ENCODE results near the gene ATM.

- TF ChIP-seq CTCF (IDR thresholded peaks at IDR 0.05) (no peak), POLR2A (IDR thresholded peaks at IDR 0.05) (no peak), POLR2AphosphoS5 (IDR thresholded peaks at IDR 0.05) (no peak)
Observed at GRCh38 chr11:108340973-108341372, 118.1 kb downstream of the ATM start.
